HT1080 (cell line): ENCODE data around the gene N4BP2. TPM values are rescaled to one million over a fixed set of nuclear protein-coding genes. Genes with fewer than 3 reads are reported as not detected.

Source experiments
- DNase-seq: peaks from one replicate; pipeline ENCODE4 v3.0.0-alpha.2; 2015; ENCODE audit warnings: low read depth
- total RNA-seq: library from RNA; depleted of rRNA; stranded (reverse); fragments of >200 nt; shearing (Covaris generic); gene quantifications from 2 replicates; pipeline ENCODE4 v1.2.3, GENCODE V29; 2014

Gene N4BP2
- total RNA-seq, 1 experiment from 2014 or later = 4.5 TPM

GRCh38 chr4:40149960-40150385 is 93.3 kb downstream of the N4BP2 start:
- peak; percentile 75 for DNase-seq

- DNase-seq = no peak
Measured at GRCh38 chr4:40150932-40151331, 94.3 kb downstream of the N4BP2 start.

DNA sequence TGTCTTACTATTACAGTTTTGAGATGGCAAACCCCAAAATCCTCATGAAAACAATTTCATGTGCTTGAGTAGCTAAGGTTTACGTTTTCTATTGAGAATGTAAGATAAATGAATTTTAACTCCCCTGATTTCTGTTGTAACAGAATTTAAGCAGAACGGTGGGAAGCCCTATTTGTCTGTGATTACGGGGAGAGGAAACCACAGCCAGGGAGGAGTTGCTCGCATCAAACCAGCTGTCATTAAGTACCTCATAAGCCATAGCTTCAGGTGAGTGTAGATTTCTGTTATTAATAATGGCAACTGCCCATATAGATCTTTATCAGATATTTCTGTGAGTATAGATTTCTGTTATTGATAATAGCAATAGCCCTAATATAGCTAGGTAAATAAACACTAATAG is 96.0 kb downstream of the N4BP2 start:
- no peak for DNase-seq

- no peak for DNase-seq
Measured at GRCh38 chr4:40157436-40157835, 100.8 kb downstream of the N4BP2 start.

DNA sequence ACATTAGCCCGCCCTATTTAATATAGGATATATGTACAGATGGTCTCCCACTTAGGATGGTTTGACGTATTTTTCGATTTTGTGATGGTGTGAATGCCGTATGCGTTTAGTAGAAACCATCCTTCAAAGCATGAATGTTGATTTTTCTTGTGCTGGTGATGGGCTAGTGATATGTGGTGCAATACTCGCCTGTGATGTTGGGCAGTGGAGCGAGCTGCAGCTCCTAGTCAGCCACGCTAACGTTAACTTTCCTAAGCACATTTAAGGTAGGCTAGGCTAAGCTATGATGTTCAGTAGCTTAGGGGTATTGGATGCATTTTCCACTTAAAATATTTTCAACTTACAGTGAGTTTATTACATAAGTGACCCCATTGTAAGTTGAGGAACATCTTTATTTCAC is 103.6 kb downstream of the N4BP2 start:
- DNase-seq = no peak

- no peak for DNase-seq
Measured at GRCh38 chr4:40164459-40164858, 107.8 kb downstream of the N4BP2 start.

GRCh38 chr4:40165916-40166315 is 109.3 kb downstream of the N4BP2 start:
- DNase-seq = no peak

- DNase-seq = no peak
Measured at GRCh38 chr4:40168070-40168469, 111.4 kb downstream of the N4BP2 start.

- no peak for DNase-seq
Measured at GRCh38 chr4:40170588-40170987, 113.9 kb downstream of the N4BP2 start.

DNA sequence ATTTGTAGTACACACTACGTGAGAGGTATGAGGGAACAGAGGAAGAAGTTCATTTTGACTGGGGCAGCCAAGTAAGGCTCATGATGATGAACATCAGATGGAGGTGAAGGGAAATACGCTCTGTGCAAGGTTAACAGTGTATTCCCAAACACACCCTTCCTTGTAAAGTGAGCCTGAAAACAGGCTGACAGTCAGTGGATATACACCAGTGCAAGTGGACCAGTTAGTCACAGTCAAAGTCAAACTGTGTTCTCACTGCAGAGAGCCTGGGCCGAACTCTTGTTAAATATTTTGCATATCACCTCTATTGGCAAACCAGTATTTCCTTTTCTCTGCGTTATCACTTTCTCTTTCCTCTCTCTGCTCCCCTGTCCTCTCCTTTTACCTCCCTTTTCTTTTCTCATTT is 116.8 kb downstream of the N4BP2 start:
- DNase-seq = no peak

- no peak for DNase-seq
Measured at GRCh38 chr4:40176602-40177001, 120.0 kb downstream of the N4BP2 start.

- no peak for DNase-seq
Measured at GRCh38 chr4:40177591-40177990, 120.9 kb downstream of the N4BP2 start.

GRCh38 chr4:40178672-40179071 is 122.0 kb downstream of the N4BP2 start:
- DNase-seq = no peak

DNA sequence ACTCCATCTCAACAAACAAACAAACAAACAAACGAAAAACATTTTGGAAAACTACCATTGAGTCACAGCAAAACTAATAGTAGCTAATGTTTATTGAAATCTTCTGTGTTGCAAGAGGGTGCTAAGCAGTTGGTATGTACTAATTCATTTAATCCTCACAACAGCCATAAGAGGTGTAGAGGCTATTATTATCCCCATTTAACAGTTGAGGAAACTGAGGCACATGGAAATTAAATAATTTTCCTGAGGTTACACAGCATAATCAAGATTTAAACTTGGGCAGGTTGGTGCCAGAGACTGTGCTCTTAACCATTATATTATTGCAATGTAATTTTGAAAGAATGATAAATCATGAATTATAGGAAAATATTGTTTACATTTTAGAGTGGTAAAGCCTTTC is 122.7 kb downstream of the N4BP2 start:
- DNase-seq = no peak

DNA sequence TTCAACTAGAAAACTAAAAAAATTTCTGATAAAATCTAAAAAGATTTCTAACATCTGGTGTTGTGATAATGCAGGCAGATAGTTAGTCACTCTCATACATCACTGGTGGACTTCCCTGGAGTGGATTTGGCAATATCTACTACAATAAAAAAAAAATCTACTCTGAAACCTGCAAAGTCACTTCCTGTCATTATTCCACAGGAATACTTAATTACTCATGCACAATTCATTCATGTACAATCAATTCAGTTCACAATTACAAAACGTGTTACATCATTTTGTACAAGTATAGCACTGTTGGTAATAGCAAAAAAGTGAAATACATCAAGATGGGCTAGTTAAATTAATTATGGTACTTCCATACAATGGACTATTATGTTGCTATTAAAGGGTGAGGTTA is 123.7 kb downstream of the N4BP2 start:
- peak; percentile 91 for DNase-seq

DNA sequence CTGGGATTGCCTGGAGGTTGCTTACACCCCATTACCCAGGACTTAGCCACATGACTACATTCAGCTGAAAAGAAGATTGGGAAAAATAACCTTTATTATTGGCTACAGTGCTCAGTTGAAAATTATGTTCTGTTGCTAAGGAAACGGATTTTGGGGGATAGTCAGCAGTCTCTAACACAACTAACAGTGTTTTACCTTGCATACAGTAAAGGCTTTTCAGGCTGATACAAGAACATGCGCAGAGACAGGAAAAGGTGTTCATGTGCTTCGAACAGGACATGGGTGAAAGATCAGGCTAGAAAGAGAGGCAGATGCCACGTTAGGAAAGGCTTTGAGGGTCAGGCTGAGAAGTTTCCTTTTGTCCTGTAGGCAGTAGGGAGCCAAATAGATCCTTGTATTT is 125.4 kb downstream of the N4BP2 start:
- no peak for DNase-seq

- no peak for DNase-seq
Measured at GRCh38 chr4:40182954-40183353, 126.3 kb downstream of the N4BP2 start.

GRCh38 chr4:40183615-40184411 is 127.2 kb downstream of the N4BP2 start:
- no peak for DNase-seq

DNA sequence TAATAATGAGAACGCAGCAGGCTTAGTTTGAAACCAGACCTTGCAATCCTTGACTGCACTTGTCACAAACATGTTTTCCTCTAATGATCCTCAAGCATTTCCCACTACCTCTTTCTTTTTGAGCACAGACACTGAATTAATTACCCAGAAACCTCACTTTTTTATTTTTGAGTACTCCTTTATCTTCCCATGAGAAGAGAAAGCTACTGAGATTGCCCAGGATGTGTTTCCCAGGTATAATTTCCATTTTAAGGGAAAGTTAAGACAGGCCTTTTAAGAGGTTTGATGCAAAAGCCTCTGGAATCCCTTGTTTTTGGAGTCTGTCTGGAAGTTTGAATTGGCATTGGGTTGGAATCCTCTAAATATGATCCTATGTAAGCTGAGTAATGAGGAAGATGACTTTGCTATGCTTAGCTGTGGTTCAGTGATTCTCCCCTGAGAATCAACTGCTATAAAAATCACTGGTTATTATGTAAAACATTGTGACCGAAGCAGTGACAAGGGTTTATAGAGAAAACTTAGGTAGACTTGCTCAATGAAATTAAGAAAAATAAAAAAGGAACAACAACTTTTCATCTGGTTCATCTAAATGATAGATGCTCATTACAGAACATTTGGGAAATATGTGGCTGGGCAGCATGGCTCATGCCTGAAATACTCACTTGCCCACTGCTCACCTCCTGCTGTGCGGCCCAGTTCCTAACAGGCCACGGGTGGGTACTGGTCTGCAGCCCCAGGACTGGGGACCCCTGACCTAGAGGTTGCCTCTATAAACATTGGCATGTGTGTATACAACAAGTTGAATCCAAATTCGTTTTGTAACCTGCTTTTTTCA is 129.4 kb downstream of the N4BP2 start:
- DNase-seq = peak; percentile 40

GRCh38 chr4:40186665-40187014 is 130.0 kb downstream of the N4BP2 start:
- no peak for DNase-seq

- no peak for DNase-seq
Measured at GRCh38 chr4:40187386-40187906, 130.8 kb downstream of the N4BP2 start.

DNA sequence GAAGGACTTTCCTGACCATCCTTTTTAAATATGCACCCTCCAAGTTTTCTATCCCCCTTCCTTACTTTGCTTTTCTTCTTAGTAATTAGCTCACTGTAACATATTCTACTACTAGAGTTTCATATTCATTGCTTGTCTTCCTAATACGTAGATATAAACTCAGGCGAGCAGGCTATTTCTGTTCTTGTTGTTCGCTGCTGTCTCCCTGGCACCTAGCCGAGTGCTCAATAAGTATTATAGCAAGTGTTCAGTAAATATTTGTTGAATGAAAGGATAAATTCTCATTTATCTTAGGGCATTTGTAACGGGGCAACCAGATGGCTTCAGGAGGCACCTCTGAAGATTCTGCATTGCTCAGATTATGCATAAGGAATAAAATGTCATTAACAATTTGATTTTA is 133.4 kb downstream of the N4BP2 start:
- DNase-seq = no peak
